Mesenchymal stem cell (in vitro differentiated cells and primary cell): ENCODE results near the gene TMCO4.

Source experiments
- DNase-seq: peaks from one replicate; pipeline ENCODE4 v3.0.0-alpha.2; 2013
- H2AFZ ChIP-seq: one replicate; pipeline ENCODE4 v1.6.1; 2013; ENCODE audit warnings: low read depth, mild to moderate bottlenecking, control low read depth, inconsistent platforms, low read length, moderate library complexity
- H2AK5ac ChIP-seq: 2 replicates; pipeline ENCODE4 v1.6.1; 2013; ENCODE audit warnings: low read length, moderate library complexity, mild to moderate bottlenecking, inconsistent platforms; ENCODE audit not compliant: severe bottlenecking
- H2BK120ac ChIP-seq: one replicate; pipeline ENCODE4 v1.6.1; 2013; ENCODE audit warnings: low read depth, mild to moderate bottlenecking, inconsistent platforms, low read length, moderate library complexity
- H2BK12ac ChIP-seq, 2 experiments: one replicate each; pipeline ENCODE4 v1.6.1; 2013; ENCODE audit warnings: inconsistent platforms in 2 of 2, low read length in 2 of 2, mild to moderate bottlenecking in 2 of 2, moderate library complexity in 2 of 2, control low read depth in 1 of 2
- H2BK15ac ChIP-seq: one replicate; pipeline ENCODE4 v1.6.1; 2013; ENCODE audit warnings: mild to moderate bottlenecking, low read depth, inconsistent platforms; ENCODE audit not compliant: poor library complexity, severe bottlenecking
- H2BK5ac ChIP-seq: 2 replicates; pipeline ENCODE4 v1.6.1; 2013; ENCODE audit warnings: low read depth, mild to moderate bottlenecking, low read length, control low read depth, inconsistent platforms; ENCODE audit not compliant: poor library complexity, severe bottlenecking
- H3K14ac ChIP-seq, 2 experiments: one replicate each; pipeline ENCODE4 v1.6.1; 2013; ENCODE audit warnings: inconsistent platforms in 2 of 2, low read length in 2 of 2, control low read depth in 1 of 2, mild to moderate bottlenecking in 1 of 2, moderate library complexity in 1 of 2
- H3K18ac ChIP-seq, 2 experiments: one replicate each; pipeline ENCODE4 v1.6.1; 2013; ENCODE audit warnings: inconsistent platforms in 2 of 2, low read length in 2 of 2, control low read depth in 1 of 2, low read depth in 1 of 2, mild to moderate bottlenecking in 1 of 2
- H3K23ac ChIP-seq, 2 experiments: one replicate each; pipeline ENCODE4 v1.6.1; 2013; ENCODE audit warnings: inconsistent platforms in 2 of 2, low read length in 2 of 2, mild to moderate bottlenecking in 2 of 2, moderate library complexity in 2 of 2, control low read depth in 1 of 2
- H3K27ac ChIP-seq: 2 replicates; pipeline ENCODE4 v1.5.1; 2013; ENCODE audit warnings: mild to moderate bottlenecking, moderate library complexity, low read length, control low read depth, inconsistent platforms; ENCODE audit not compliant: poor library complexity, severe bottlenecking
- H3K27me3 ChIP-seq, 2 experiments: 2 replicates each; pipeline versions ENCODE4 v1.6.1 to v1.7.0; 2013; ENCODE audit warnings: low read length in 2 of 2, mild to moderate bottlenecking in 2 of 2, moderate library complexity in 2 of 2, control low read depth in 1 of 2, inconsistent platforms in 1 of 2; ENCODE audit not compliant: control insufficient read depth in 1 of 2, insufficient read depth in 1 of 2
- H3K36me3 ChIP-seq, 2 experiments: 2 replicates each; pipeline versions ENCODE4 v1.6.1 to v1.7.0; 2013; ENCODE audit warnings: low read length in 2 of 2, control low read depth in 1 of 2, inconsistent platforms in 1 of 2, low read depth in 1 of 2, mild to moderate bottlenecking in 1 of 2; ENCODE audit not compliant: insufficient read depth in 2 of 2, control insufficient read depth in 1 of 2
- H3K4ac ChIP-seq, 2 experiments: one replicate each; pipeline ENCODE4 v1.6.1; 2013; ENCODE audit warnings: inconsistent platforms in 2 of 2, low read length in 2 of 2, mild to moderate bottlenecking in 2 of 2, moderate library complexity in 2 of 2, control low read depth in 1 of 2, low read depth in 1 of 2
- H3K4me1 ChIP-seq: 2 replicates; pipeline ENCODE4 v1.6.1; 2013; ENCODE audit warnings: low read depth, low read length, control low read depth; ENCODE audit not compliant: control insufficient read depth, insufficient read depth
- H3K4me2 ChIP-seq: 2 replicates; pipeline ENCODE4 v1.6.1; 2013; ENCODE audit warnings: low read length, mild to moderate bottlenecking, inconsistent platforms; ENCODE audit not compliant: poor library complexity, severe bottlenecking
- H3K4me3 ChIP-seq, 2 experiments: 2 replicates each; pipeline versions ENCODE4 v1.5.1 to v1.7.0; 2013; ENCODE audit warnings: low read length in 2 of 2, mild to moderate bottlenecking in 2 of 2, control low read depth in 1 of 2, low read depth in 1 of 2; ENCODE audit not compliant: insufficient read depth in 1 of 2
- H3K79me1 ChIP-seq: replicated peaks from 2 replicates; pipeline ENCODE4 v1.6.1; 2013; ENCODE audit warnings: mild to moderate bottlenecking, control low read depth, low read length, inconsistent platforms; ENCODE audit not compliant: poor library complexity, severe bottlenecking
- H3K9ac ChIP-seq: 2 replicates; pipeline ENCODE4 v1.7.0; 2013; ENCODE audit warnings: mild to moderate bottlenecking, low read length, moderate library complexity
- H3K9me3 ChIP-seq: 2 replicates; pipeline ENCODE4 v1.7.0; 2013; ENCODE audit warnings: mild to moderate bottlenecking, low read length; ENCODE audit not compliant: control insufficient read depth
- H4K8ac ChIP-seq: one replicate; pipeline ENCODE4 v1.6.1; 2013; ENCODE audit warnings: inconsistent platforms, mild to moderate bottlenecking, low read length, moderate library complexity
- H4K91ac ChIP-seq: one replicate; pipeline ENCODE4 v1.6.1; 2013; ENCODE audit warnings: mild to moderate bottlenecking, low read length, inconsistent platforms
- WGBS: methylation state at CpG from one replicate; pipeline ENCODE4 v1.1.7; 2013; ENCODE audit warnings: mixed read lengths; 5-methylcytosine and 5-hydroxymethylcytosine counted together

TMCO4 gene

DNA sequence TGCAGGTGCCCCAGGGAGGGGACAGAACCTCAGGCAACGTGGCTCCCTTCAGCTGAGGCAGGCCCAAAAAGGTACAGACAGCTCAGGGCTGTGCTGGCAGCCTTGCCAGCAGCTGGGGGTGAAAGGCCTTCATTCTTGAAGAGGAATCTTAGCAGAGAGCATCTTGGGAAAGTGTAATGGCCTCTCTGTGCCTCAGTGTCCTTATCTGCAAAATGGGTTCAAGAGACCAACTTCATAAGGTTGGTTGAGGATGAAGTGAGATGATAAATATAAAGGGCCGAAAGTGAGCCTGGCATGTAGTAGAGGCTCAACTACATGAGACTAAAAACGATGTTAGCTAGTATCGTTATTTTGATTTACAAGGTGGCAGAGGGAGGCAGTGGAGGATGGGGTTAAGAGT is 26.2 kb downstream of the TMCO4 start:
- Histone ChIP-seq H3K9me3 (no peaks in the 10 kb centered on the region), H3K23ac (no peak overlapping the region), H2AFZ (no peak overlapping the region), H3K14ac (no peak overlapping the region), H3K27ac (no peak overlapping the region), H2BK5ac (no peak overlapping the region), H3K79me1 (no peaks in the 10 kb centered on the region), H3K4me1 (peaks cover 14% of the 10 kb centered on the region), H3K4me3 (no peak overlapping the region), H4K8ac (no peak overlapping the region), H3K36me3 (peaks cover 25 to 33% of the 10 kb centered on the region in 2 experiments), H3K18ac (no peak overlapping the region), H2BK120ac (no peak overlapping the region), H2AK5ac (no peak overlapping the region), H4K91ac (no peak overlapping the region), H2BK12ac (no peak overlapping the region), H3K9ac (no peak overlapping the region), H2BK15ac (no peak overlapping the region), H3K4me2 (no peak overlapping the region), H3K27me3 (no peaks in the 10 kb centered on the region), H3K4ac (no peak overlapping the region)
- DNase-seq: no peak
- WGBS: 94% methylated on average over 4 of the region's 4 CpGs

DNA sequence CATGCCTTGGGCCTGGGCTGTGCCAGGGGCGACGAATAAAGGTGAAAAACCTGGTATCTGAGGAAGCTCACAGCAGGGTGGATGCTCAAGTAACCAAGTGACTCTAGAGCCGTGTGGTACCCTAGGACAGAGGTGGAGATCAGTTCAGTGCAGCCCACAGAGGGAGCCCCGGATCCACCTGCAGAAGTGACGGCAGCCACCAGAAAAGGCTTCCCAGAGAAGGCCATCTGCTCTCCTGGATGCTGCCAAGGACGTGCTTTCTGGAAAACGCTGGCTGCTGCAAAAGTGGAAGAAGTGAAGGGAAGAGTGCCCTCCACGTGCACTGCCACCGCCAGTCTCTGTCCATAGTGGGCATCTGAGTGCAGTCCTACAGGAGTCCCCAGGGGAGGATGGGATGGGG is 27.7 kb downstream of the TMCO4 start:
- Histone ChIP-seq H2BK120ac (no peak overlapping the region), H3K4me1 (peaks cover 21% of the 10 kb centered on the region), H3K14ac (no peak overlapping the region), H3K79me1 (no peaks in the 10 kb centered on the region), H3K9ac (no peak overlapping the region), H3K36me3 (peaks cover 24 to 30% of the 10 kb centered on the region in 2 experiments), H3K4me3 (no peak overlapping the region), H2BK15ac (no peak overlapping the region), H3K23ac (no peak overlapping the region), H3K4me2 (no peak overlapping the region), H4K8ac (no peak overlapping the region), H2AFZ (no peak overlapping the region), H3K27me3 (no peaks in the 10 kb centered on the region), H3K9me3 (no peaks in the 10 kb centered on the region), H4K91ac (no peak overlapping the region), H2BK5ac (no peak overlapping the region), H3K27ac (no peak overlapping the region), H3K4ac (no peak overlapping the region), H2AK5ac (no peak overlapping the region), H3K18ac (no peak overlapping the region), H2BK12ac (no peak overlapping the region)
- no peak for DNase-seq
- WGBS: 87% methylated on average over 9 of the region's 9 CpGs

DNA sequence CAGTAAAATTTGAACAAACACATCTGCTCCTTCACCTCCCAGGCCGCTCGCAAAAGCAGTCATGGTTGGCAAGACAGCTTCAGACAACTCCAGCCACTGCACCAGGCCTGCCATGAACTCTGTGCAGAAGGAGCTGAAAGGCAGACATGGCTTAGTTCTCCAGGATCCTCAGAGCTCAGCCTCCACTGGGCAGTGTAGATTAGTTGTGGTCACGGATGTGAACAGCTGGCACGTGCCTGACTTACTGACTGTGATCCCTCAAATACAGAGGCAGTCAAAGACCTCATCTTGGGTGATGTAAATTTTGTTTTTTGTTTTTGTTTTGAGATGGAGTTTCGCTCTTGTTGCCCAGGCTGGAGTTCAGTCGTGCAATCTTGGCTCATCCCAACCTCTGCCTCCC is 28.4 kb downstream of the TMCO4 start:
- H3K4me2 ChIP-seq: no peak overlapping the region
- H3K4me1 ChIP-seq: peaks cover 23% of the 10 kb centered on the region
- no peak overlapping the region for H2AFZ ChIP-seq
- no peak overlapping the region for H2BK120ac ChIP-seq
- no peak overlapping the region for H3K4me3 ChIP-seq
- no peak overlapping the region for H2BK15ac ChIP-seq
- no peak overlapping the region for H3K27ac ChIP-seq
- no peak overlapping the region for H3K18ac ChIP-seq
- no peak overlapping the region for H2BK12ac ChIP-seq
- no peak overlapping the region for H2AK5ac ChIP-seq
- H3K36me3 ChIP-seq: peaks cover 22 to 28% of the 10 kb centered on the region in 2 experiments
- no peak overlapping the region for H3K9ac ChIP-seq
- no peaks in the 10 kb centered on the region for H3K79me1 ChIP-seq
- H3K14ac ChIP-seq: no peak overlapping the region
- no peaks in the 10 kb centered on the region for H3K9me3 ChIP-seq
- H3K4ac ChIP-seq: no peak overlapping the region
- no peaks in the 10 kb centered on the region for H3K27me3 ChIP-seq
- H4K8ac ChIP-seq: no peak overlapping the region
- H4K91ac ChIP-seq: no peak overlapping the region
- H2BK5ac ChIP-seq: no peak overlapping the region
- WGBS: 94% methylated on average over 6 of the region's 6 CpGs
- no peak overlapping the region for H3K23ac ChIP-seq
- DNase-seq: no peak

DNA sequence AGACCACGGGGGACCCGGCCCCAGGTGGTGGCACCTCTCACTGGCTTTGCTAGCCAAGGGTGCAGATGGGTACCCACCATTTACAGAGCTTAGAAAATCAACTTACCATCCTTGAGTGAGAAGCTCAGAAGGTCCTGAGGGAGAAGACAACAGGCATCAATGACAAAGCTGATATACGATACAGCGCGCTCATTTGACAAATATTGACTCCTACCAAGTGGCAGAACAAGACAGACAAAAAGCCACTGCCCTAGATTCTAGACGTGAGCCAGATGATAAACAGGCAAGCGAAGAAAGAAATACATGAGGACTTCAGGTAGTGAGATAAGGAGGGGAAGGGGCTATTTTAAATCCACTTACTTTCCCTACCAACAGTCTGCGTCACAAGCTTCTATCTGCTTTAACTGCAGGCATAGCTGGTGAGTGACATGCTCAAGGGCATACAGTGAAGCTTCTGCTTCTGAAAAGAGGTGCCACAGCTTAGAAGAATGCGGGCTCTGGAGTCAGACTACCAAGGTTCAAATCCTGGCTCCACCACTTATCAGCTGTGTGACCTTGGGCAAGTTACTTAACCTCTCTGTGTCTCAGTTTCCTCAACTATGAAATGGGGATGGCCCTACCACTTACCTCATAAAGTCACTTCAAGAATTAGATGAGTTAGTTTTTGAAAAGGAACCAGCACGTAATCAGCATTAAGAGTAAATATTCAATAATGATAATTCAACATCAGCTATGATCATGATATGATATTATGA is 29.1 kb downstream of the TMCO4 start:
- no peak overlapping the region for H2AFZ ChIP-seq
- H4K8ac ChIP-seq: no peak overlapping the region
- H3K9ac ChIP-seq: no peak overlapping the region
- no peak overlapping the region for H3K4me3 ChIP-seq
- DNase-seq: no peak
- no peaks in the 10 kb centered on the region for H3K9me3 ChIP-seq
- H3K23ac ChIP-seq: no peak overlapping the region
- no peak overlapping the region for H2BK12ac ChIP-seq
- H3K18ac ChIP-seq: no peak overlapping the region
- H3K27me3 ChIP-seq: no peaks in the 10 kb centered on the region
- H2AK5ac ChIP-seq: peak overlapping the region; percentile 42
- no peak overlapping the region for H3K4me2 ChIP-seq
- peaks cover 28% of the 10 kb centered on the region for H3K4me1 ChIP-seq
- no peak overlapping the region for H2BK5ac ChIP-seq
- WGBS: 98% methylated on average over 9 of the region's 10 CpGs
- H4K91ac ChIP-seq: no peak overlapping the region
- no peak overlapping the region for H2BK120ac ChIP-seq
- H3K4ac ChIP-seq: no peak overlapping the region
- H3K79me1 ChIP-seq: no peaks in the 10 kb centered on the region
- no peak overlapping the region for H2BK15ac ChIP-seq
- H3K14ac ChIP-seq: no peak overlapping the region
- peaks cover 22 to 25% of the 10 kb centered on the region in 2 experiments for H3K36me3 ChIP-seq
- H3K27ac ChIP-seq: no peak overlapping the region
